ENCODE data around the gene DCLK2. TPM values are rescaled to one million over a fixed set of nuclear protein-coding genes. Genes with fewer than 3 reads are reported as not detected.
"Not testable (repeated sequence)": the region's sequence is repeated elsewhere in the genome, so short reads cannot be mapped to it uniquely, and the experiment has no call there.

The DCLK2 gene
- total RNA-seq, 2 donors from 2014 or later, result 3.1 to 3.9 TPM

GRCh38 chr4:150158041-150158440, 79.8 kb downstream of the DCLK2 start:
- TF ChIP-seq, protein P1, sequence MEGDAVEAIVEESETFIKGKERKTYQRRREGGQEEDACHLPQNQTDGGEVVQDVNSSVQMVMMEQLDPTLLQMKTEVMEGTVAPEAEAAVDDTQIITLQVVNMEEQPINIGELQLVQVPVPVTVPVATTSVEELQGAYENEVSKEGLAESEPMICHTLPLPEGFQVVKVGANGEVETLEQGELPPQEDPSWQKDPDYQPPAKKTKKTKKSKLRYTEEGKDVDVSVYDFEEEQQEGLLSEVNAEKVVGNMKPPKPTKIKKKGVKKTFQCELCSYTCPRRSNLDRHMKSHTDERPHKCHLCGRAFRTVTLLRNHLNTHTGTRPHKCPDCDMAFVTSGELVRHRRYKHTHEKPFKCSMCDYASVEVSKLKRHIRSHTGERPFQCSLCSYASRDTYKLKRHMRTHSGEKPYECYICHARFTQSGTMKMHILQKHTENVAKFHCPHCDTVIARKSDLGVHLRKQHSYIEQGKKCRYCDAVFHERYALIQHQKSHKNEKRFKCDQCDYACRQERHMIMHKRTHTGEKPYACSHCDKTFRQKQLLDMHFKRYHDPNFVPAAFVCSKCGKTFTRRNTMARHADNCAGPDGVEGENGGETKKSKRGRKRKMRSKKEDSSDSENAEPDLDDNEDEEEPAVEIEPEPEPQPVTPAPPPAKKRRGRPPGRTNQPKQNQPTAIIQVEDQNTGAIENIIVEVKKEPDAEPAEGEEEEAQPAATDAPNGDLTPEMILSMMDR (IDR thresholded peaks at IDR 0.05), result no peak
- Histone ChIP-seq H3K9ac (ENCODE audit: low read depth in 2 of 2, low read length in 2 of 2) (no peak overlapping the region), H3K4me1 (no peaks in the 10 kb centered on the region), H3K4me3 (no peak overlapping the region), H3K9me3 (no peaks in the 10 kb centered on the region), H3K36me3 (no peaks in the 10 kb centered on the region), H3K27ac (no peak overlapping the region), H3K27me3 (no peaks in the 10 kb centered on the region)
- intact Hi-C loops (cut with DNase I), result no loop called here
- DNase-seq, result no peak

- intact Hi-C loops (cut with DNase I), result no loop called here
- no peak for DNase-seq
- TF ChIP-seq, protein P1 (IDR thresholded peaks at IDR 0.05), result no peak
- H3K36me3 ChIP-seq, result no peaks in the 10 kb centered on the region
- H3K4me1 ChIP-seq, result no peaks in the 10 kb centered on the region
- H3K9ac ChIP-seq (ENCODE audit: low read depth in 2 of 2, low read length in 2 of 2), result no peak overlapping the region
- no peak overlapping the region for H3K27ac ChIP-seq
- H3K4me3 ChIP-seq, result no peak overlapping the region
- H3K9me3 ChIP-seq, result no peaks in the 10 kb centered on the region
- no peaks in the 10 kb centered on the region for H3K27me3 ChIP-seq
Measured at GRCh38 chr4:150160473-150160872, 82.2 kb downstream of the DCLK2 start.

- DNase-seq, result no peak
- intact Hi-C loops (cut with DNase I), result no loop called here
- no peaks in the 10 kb centered on the region for H3K27me3 ChIP-seq
- no peaks in the 10 kb centered on the region for H3K36me3 ChIP-seq
- H3K4me3 ChIP-seq, result no peak overlapping the region
- no peak overlapping the region for H3K27ac ChIP-seq
- no peak overlapping the region for H3K9ac ChIP-seq (ENCODE audit: low read depth in 2 of 2, low read length in 2 of 2)
- no peaks in the 10 kb centered on the region for H3K9me3 ChIP-seq
- TF ChIP-seq, protein P1 (IDR thresholded peaks at IDR 0.05), result no peak
- H3K4me1 ChIP-seq, result no peaks in the 10 kb centered on the region
Measured at GRCh38 chr4:150161109-150161508, 82.9 kb downstream of the DCLK2 start.

GRCh38 chr4:150162020-150162419, 83.8 kb downstream of the DCLK2 start:
- H3K9me3 ChIP-seq; H3K36me3 ChIP-seq; H3K27ac ChIP-seq; H3K27me3 ChIP-seq; DNase-seq; intact Hi-C loops (cut with DNase I); H3K9ac ChIP-seq (ENCODE audit: low read depth in 2 of 2, low read length in 2 of 2); H3K4me1 ChIP-seq; H3K4me3 ChIP-seq: not testable (repeated sequence)

GRCh38 chr4:150164055-150164454, 85.8 kb downstream of the DCLK2 start:
- no peaks in the 10 kb centered on the region for H3K27me3 ChIP-seq
- H3K9me3 ChIP-seq, result no peaks in the 10 kb centered on the region
- H3K36me3 ChIP-seq, result no peaks in the 10 kb centered on the region
- intact Hi-C loops (cut with DNase I), result no loop called here
- no peaks in the 10 kb centered on the region for H3K4me1 ChIP-seq
- no peak for DNase-seq
- TF ChIP-seq, protein P1 (IDR thresholded peaks at IDR 0.05), result no peak
- no peak overlapping the region for H3K4me3 ChIP-seq
- no peak overlapping the region for H3K27ac ChIP-seq
- no peak overlapping the region for H3K9ac ChIP-seq (ENCODE audit: low read depth in 2 of 2, low read length in 2 of 2)

DNA sequence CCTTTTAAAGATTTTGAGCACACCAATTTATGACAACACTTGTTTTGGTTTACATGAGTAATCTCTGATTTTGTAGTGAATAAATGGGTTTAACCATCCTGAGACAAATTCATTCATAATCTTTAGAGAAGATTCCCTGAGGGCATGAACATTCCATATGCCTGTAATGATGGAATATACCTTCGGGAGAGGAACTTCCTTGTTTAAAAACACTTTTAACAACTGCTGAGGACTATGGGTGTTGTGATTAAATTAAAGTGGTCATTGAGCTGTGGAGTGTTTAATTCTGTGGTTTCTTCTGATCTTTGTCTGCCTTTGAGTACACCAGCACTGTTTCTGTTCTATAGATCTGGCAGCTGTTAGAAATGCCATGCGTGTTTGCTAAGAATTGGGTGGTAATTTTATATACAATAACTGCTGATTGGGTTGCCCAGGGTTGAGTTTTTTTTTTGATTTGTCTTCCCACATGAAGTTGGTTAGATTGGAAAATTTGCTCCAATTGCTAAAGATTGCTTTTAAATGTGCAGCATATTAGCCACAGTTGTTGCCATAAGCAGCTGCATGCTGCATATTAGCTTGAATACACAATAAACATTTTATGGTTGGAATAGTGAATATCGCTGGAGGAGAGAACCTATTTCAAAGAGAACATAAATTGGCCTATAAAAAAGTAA, 86.8 kb downstream of the DCLK2 start:
- H3K27ac ChIP-seq, result no peak overlapping the region
- no peaks in the 10 kb centered on the region for H3K36me3 ChIP-seq
- no peak overlapping the region for H3K4me3 ChIP-seq
- no peaks in the 10 kb centered on the region for H3K27me3 ChIP-seq
- DNase-seq, result no peak
- TF ChIP-seq, protein P1 (IDR thresholded peaks at IDR 0.05), result no peak
- intact Hi-C loops (cut with DNase I), result no loop called here
- H3K4me1 ChIP-seq, result no peaks in the 10 kb centered on the region
- no peaks in the 10 kb centered on the region for H3K9me3 ChIP-seq
- no peak overlapping the region for H3K9ac ChIP-seq (ENCODE audit: low read depth in 2 of 2, low read length in 2 of 2)

Data from colonic mucosa (tissue), 4 donors.